Stimulated activated CD4-positive, alpha-beta T cell treated with anti-CD3 and anti-CD28 coated beads, Interleukin-1b, Interleukin-23, amount 100 ng/mL, for 24 hours (primary cell): ENCODE data around the gene KLF5.
A peak's percentile ranks its signal among the peaks of the same experiment; 100 is the strongest.

Experiments
- DNase-seq, 4 experiments: peaks; one replicate each; pipeline ENCODE4 v3.0.0-alpha.2; 2020; ENCODE audit warnings: low read depth in 4 of 4, low spot score in 1 of 4

The KLF5 gene

DNA sequence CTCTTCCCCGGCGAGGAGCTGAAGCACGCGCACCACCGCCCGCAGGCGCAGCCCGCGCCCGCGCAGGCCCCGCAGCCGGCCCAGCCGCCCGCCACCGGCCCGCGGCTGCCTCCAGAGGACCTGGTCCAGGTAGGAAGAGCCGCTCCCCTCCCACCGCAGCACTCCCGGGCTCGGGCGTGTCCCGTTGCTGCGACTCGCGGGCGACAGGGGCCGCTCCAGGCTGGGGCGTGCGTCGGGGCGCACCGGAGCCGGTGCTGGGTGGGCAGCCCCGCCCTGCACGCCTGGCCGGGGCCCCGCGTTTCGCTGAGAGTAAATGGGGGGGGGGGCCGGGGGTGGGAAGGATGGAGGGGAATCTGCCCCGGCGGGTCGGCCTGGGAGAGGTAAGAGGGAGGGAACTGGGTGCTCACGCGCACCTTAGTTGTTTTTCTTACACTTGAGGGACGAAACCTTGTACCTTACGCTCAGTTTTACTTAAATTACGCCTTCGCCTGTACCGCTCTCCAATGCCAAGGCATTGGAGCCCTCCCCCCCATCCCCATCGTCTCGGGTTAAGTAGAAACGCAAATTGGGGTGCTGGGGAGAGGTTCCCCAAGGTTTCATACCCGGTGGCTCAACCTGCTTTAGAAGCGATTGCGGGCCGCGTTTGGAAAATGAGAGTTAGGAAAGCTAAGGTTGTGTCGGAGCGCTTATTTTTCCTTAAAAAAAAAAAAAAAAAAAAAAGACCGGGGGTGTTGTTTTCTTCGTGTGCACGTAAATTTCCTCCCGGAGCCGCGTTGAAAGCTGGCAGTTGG is 850 bp downstream of the KLF5 start:
- peak in 2 of 4 experiments; percentile 9 to 27 for DNase-seq

DNA sequence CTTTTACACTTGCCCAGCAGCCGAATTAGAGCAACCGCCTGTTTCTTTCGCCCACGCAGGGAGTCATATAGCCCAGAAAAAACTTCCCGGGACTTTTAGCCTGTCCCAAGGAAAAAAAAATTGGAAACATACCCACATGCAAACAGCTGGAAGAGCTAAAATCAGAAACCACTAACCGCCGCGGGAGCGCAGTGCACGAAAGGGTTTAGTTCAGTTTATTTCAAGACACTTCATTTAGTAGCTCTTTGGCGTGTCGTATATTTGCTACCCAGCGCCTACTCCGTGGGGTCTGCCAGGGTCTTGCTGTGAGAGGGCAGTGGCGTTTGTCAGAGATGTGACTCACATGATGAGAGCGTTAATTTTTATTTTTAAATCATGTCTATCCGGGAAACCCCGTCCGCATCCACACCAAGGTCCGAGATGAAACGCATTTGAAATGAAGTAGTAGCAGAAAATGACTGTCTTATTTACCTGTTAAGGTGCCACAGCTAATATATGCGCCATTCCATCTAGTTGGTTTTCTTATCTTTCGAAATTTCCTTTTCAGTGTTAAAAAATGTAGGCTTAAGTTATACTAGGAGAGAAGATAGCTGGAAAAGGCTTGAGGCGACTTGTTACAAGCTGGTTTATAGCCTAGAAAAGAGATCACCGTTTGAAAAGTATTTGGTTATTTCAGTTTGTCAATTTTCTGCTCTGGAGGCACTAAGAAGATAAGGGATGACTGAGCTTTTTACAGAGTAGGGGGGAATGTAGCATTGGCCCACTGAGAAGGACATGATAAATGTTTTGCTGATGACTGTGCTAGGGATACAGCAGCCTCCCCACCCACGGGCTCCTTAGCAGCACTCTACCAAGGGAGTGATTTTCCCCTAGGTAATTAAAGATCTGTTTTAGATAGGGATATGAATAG is 1.7 kb downstream of the KLF5 start:
- DNase-seq: no peak

DNA sequence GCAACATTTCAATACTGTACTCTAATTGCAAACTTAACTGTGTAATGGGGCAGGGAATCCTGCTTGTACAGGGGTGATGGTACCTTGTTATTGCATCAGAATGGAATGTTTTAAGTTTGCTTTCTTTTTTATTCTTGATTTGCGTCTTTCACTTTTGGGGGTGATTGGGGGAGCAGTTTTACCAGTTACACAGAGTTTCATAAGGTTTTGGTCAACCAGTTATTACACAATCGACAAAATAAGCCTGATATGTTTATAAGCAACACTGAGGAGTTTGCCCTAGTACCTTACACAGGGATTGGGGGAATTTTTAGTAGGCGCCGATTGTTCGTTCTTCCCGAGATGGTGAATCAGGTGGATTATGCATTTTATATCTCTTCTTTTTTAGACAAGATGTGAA is 2.7 kb downstream of the KLF5 start:
- DNase-seq: no peak

DNA sequence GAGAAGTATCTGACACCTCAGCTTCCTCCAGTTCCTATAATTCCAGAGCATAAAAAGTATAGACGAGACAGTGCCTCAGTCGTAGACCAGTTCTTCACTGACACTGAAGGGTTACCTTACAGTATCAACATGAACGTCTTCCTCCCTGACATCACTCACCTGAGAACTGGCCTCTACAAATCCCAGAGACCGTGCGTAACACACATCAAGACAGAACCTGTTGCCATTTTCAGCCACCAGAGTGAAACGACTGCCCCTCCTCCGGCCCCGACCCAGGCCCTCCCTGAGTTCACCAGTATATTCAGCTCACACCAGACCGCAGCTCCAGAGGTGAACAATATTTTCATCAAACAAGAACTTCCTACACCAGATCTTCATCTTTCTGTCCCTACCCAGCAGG is 3.1 kb downstream of the KLF5 start:
- DNase-seq: no peak

DNA sequence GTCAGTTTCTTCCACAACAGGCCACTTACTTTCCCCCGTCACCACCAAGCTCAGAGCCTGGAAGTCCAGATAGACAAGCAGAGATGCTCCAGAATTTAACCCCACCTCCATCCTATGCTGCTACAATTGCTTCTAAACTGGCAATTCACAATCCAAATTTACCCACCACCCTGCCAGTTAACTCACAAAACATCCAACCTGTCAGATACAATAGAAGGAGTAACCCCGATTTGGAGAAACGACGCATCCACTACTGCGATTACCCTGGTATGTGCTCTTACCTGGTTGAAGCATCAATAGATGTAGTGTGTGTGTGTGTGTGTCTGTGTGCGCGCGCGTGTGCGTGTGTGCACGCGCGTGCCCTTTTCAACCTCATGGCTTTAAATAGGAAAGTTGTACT is 3.7 kb downstream of the KLF5 start:
- no peak for DNase-seq

DNA sequence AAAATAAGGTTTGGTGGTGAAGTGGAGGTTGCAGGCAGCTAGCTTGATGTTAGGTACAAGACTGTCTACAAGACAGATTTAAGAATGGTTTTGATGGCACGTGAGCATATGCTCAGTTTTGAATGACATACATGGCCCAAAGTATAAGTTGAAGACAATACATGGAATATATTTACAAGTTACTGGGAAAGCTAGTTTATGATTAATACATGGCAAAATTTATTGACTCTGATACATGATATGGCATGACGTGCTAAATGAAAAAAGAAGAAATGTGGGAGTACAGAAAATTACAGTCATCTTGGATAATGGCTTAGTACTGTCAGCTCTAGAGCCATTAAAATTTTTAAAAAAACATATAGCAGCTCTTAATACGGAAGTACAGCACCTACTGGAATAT is 4.4 kb downstream of the KLF5 start:
- no peak for DNase-seq

DNA sequence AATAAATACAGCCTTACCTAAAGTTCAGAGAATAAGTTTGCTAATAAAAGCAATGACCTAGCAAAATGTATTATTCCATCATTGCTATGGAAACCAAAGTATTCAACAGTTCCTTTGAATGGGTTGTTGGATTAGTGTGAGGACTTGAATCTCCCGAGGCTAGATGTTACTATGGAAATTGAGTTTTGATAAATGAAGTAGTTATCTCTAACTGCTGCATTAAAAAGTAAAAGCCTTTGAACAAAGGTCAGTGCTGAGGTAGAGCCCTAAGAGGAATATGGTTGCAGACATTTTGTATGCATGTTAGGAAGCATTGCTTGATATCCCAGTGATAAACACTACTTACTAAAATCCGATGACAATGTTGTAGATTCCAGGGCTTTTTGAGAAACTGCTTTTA is 6.2 kb downstream of the KLF5 start:
- no peak for DNase-seq

DNA sequence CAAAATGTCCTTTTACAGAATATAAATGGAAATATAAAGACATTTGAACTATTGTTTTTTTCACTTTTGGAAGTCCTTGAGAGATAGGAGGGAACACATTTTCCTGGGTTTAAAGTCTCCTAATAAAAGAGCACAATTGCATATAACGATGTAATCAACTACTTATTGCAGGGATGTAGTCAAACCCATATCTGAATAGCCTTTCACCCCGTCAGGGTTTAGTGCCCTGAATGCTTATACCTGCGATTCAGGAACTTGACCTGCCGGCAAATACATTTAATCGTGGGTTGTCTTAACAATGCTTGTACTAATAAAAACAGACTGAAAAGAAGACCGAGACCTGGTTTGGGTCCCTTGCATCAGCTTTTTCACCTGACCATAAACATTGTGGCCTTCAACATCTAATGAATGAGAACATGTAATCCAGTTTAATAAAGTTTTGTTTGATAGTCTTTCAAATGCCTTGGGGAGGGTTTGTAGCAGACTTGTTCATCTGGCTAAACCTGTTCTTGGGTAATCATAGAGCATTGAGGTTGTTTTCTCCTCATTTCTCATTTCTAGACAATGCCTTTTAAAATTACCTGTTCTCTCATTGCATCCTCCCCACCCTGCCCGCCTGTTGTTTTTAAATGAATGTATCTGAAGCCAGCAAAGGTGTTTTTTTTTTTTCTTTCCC is 7.0 kb downstream of the KLF5 start:
- no peak for DNase-seq

DNA sequence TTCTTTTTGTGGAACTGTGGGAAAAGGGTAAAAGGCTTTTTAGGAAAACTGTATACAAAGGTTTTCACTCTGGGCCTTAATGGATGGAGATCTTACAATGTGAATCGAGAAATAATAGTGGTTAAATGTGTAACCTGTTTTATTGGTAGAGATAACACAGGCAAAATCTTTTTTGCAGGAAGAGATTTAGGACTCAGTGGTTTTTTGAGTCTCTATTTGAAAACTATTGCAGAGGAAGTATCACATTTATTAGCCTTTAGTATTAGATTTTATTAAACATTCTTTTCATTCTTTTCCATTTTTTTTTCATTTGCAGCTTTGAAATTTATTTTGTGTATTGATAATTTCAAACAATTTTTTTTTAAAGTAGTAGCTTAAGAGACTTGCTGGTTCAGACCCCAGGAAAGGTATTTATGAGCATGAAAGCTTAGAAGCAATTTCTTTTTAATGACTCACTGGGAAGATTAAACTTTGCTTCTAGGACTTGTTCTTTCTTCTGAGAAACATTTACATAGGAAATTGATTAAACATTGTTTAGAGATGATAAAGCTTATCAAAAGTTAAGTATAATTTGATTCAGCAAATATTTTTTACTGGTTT is 10.5 kb downstream of the KLF5 start:
- DNase-seq: no peak

DNA sequence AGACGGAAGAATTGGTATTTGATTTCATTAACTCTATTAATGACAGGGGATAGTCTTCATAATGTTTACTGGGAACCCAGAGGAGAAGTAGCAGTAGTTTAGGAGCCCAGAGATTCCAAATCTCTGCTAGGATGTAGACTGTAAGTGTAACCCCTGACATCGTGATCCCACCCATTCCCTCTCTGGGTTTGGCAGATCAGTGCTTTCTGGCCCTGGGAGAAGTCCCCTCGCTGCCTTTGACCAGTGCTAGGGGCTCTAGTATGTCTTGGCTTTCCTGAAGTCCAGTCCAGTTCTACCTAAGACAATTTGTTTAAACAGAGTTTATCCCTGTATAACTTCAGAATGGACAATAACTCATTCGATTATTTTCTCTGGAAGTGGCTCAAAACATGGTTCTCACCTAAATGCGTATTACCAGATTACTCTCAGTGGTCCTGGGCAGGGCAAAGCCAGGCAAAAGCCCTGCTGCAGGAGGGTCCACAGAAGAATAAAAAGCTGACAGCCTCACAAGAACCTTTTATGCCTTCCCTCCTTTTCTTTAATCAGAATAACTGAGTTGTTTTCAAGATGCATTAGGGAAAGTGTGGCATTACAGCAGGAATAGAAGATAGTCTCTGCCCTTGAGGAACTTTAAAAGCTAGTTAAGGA is 11.8 kb downstream of the KLF5 start:
- DNase-seq: no peak

DNA sequence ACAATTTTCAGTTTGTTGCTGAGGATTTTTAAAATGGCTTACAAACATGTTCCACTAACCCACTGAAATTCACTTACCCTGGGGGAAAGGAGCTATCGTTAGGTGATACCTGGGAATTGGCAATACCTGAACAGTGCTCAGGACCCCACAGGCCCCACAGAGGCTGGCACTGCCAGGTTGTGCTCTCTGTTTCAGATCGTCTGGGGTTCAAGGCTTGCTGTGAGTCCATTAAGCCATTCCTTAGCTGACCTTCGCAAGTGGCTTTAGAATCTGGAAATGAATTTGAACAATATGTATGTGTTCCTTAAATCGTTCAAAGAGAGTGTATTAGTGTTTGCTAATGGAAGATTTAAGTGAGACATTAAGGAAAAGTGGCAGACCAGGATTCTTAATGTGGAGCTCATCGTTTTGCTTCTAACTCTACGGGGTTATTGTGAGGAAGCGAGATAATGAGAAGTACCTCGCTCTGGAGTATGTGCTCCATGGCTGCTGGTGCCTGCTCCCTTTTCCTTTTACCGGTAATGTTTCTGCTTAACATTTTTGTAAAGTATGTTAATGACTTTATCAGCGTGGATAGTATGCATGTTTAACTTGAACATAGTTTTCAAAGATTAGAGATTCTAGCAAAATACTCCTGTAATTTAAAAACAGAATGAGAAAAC is 13.6 kb downstream of the KLF5 start:
- DNase-seq: no peak

DNA sequence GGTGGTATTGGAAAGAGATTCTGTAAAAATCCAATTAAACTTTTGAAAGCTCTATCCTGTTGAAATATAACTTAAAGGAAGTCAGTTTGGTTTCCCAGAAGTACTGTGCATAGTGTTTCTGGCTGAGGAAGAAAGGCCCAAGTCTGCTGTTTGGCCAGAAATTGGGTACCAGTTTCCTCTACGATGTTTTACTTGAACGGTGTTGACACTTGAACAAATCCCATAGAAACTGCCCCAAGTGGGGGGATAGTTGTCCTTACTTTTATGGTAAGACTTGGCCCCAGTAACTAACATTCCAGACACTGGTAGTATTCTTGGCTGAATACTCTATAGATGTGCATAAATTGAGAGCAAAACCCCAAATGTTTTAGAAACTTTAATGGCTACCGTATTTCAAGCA is 14.2 kb downstream of the KLF5 start:
- no peak for DNase-seq

DNA sequence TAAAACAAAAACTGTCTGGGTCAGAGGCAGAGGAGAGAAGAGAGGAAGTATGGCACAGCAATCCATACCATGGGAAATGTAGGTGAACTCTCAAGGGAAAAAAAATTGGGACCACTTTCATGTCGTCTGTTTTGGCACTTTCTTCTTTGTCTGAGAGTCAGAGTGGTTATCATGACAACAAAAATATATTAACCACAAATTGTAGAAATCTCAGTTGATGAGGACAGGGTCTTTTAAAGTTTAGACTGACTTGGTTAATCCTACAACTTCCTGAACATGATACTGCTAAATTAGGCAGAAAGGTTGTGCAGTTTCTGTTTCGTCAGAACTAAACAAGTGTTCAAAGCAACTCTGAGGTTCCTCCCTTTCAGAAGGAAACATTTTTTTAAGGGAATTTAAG is 15.2 kb downstream of the KLF5 start:
- no peak for DNase-seq

DNA sequence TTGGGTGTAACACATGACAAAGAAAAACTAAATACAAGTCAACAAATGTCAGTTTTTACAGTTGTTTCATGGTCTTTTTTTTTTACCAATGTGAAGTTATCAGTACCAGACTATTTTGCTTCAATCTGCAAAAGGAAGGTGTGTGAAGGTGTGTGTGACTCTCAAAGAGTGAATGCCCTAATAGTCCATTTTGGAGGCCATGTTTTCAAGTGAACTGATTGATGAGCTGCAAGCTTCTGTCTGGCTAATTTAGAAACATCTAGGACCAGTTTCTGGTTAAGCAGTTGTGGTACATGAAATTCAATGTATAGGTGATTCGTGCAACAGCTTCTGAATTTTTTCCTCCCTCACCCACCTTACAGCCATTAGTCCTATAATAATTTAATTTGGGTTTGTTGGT is 16.1 kb downstream of the KLF5 start:
- no peak for DNase-seq

DNA sequence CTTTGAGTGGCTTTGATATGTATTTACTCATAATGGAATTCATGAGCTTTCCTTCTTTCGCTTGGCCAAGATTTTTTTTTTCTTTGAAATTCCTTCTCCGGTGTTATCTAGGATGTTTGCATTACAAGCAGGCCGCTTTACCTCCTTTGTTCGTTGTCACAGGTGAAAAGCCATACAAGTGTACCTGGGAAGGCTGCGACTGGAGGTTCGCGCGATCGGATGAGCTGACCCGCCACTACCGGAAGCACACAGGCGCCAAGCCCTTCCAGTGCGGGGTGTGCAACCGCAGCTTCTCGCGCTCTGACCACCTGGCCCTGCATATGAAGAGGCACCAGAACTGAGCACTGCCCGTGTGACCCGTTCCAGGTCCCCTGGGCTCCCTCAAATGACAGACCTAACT is 16.7 kb downstream of the KLF5 start:
- no peak for DNase-seq

DNA sequence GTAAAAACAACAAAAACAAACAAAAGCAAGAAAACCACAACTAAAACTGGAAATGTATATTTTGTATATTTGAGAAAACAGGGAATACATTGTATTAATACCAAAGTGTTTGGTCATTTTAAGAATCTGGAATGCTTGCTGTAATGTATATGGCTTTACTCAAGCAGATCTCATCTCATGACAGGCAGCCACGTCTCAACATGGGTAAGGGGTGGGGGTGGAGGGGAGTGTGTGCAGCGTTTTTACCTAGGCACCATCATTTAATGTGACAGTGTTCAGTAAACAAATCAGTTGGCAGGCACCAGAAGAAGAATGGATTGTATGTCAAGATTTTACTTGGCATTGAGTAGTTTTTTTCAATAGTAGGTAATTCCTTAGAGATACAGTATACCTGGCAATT is 17.1 kb downstream of the KLF5 start:
- no peak for DNase-seq

DNA sequence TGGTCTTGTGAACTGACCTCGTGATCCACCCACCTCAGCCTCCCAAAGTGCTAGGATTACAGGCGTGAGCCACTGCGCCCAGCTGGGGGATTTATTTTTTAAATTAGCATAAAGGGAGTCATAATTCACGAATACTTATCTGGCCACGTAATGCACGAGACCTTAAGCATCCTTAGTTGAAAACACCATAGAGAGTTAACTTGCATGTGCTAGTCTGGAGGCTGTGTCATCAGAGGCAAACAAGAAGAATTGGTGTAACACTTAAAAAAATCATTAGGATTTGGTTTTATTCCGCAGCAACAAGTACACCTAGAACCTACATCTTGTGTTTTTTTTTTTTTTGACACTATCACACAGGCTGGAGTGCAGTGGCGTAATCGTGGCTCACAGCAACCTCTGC is 19.1 kb downstream of the KLF5 start:
- DNase-seq: no peak

DNA sequence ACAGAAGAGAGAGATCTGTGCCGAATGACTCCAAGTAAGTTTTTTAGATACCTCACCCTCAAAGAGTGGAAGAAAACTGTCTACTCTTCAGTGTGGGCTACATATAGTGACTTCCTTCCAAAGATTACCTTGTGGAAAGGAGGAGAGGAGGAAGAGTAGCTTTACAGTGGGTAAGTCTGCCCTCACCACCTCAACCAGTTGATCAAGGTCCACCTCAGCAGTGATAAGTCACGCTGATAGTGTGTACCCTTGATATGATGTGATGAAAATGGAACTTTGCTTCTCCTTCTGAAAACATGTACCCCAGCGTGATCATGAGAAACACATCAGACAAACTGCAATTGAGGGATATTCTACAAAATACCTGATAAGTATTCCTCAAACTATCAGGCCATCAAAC is 20.6 kb downstream of the KLF5 start:
- no peak for DNase-seq

DNA sequence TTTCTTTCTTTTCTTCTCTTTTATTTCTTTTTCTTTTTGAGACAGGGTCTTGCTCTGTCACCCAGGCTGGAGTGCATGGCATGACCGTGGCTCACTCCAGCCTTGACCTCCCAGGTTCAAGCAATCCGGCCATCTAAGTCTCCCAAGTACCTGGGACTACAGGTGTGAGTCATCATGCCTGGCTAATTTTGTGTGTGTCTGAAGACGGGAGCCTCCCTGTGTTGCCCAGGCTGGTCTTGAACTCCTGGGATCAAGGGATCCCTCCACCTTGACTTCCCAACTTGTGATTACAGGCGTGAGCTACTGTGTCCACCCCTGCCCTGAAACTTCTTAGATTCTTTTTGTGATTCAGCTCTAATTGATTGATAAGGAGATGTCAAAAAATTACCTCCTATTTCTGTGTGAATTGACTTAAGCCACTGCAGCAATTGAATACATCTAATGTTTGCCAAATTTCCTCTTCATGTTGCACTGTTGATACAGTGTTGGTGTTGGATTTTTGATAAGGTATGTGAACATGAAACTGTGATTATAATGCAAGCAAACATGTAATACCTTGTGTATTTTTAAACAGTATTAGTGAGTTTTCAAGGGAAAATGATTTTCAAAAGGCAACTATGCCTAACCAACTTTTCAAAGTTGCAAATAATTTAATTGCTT is 22.6 kb downstream of the KLF5 start:
- no peak for DNase-seq

DNA sequence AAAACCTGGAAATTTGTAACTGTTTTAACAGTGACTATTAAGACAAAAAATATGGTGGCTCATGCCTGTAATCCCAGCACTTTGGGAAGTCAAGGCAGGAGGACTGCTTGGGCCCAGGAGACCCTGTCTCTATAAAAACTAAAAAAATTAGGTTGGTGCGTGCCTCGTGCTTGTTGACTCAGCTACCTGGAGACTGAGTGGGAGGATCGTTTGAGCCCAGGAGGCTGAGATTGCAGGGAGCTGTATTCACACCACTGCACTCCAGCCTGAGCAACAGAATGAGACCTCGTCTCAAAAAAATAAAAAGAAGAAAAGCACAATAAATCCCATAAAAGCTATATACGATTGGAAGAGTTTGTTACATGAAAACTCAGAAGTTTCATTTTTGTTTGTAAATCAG is 23.7 kb downstream of the KLF5 start:
- no peak for DNase-seq
